Inflammatory macrophage (primary cell): ENCODE results near the gene PDZD2.
"Not testable (repeated sequence)": the region's sequence is repeated elsewhere in the genome, so short reads cannot be mapped to it uniquely, and the experiment has no call there.

Experiments used
- DNase-seq, 2 donors: peaks; one replicate each; pipeline ENCODE4 v3.0.0-alpha.2; 2020 to 2022

PDZD2 gene

DNA sequence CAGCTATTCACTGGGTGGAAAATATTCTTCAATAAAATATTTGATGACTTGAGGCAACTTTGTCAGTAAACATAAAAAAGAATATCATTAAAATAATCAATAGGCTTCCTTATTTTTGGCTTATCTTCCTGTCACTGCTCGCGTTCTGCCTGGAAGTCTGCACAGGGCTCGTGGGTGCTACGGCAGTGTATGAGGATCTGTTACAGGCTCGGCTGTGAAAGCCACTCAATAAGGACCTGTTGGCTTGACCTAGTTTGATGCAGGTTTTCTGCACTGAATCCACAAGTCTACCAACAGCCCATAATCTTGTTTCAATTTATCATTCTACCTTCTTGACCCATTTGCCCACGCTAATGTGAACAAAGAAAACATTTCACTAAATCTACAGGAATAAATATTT, 97.2 kb downstream of the PDZD2 start:
- no peak for DNase-seq

DNA sequence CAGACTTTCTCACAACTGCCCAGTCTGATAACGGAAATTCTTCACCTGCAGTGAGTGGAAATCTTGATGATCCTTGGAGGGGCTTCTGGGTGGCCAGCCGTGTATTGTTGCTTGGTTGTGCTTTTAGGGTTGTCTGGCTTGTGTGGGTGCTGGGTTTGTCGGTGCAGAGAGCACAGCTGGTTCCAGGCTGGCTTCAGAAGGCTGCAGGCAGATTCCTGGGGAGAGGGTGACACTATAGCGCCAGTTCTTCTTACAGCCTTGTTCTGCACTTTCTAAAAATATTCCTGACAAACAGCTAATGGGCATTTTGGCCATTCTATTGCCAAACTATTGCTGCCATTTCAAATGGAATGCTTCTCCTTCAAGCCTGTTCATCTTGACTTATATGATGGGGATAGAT, 99.3 kb downstream of the PDZD2 start:
- DNase-seq, result no peak

DNA sequence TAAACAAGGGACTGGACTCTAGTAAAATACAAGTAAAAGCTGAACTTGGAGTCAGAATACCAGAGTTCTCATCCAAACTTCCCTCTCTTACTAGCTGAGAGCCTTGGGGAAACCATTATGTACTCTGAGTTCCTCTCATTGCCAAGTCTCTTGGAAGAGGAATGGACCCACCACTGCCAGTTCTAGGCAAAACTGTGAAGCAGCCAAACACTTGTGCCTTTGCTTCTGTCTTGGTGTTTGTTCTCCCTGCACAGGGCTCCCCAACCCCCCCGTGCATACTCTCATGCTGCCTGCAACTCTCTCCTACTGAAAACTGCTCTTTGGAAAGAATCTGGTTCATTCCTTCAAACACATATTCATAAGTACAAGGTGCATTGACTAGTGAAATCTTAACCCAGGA, 102.6 kb downstream of the PDZD2 start:
- DNase-seq, result no peak

DNA sequence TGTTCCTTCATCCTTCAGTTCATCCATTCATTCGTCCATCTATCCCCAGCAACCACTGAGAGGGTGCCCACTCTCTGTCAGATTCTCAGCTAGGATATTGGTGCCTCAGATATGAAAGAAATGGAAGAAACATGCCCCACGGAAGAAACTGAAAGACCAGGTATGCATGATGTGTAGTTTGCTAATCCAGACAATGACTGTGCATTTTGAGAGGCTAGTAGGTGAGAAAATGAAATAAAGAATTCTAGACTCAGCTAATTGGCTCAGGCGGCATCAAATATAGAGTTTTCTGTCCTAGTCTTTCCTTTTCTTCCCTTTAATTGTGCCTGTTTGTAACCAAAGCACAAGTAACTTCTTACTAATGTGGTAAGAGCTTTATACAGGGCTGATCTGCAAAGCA, 104.7 kb downstream of the PDZD2 start:
- DNase-seq, result no peak

DNA sequence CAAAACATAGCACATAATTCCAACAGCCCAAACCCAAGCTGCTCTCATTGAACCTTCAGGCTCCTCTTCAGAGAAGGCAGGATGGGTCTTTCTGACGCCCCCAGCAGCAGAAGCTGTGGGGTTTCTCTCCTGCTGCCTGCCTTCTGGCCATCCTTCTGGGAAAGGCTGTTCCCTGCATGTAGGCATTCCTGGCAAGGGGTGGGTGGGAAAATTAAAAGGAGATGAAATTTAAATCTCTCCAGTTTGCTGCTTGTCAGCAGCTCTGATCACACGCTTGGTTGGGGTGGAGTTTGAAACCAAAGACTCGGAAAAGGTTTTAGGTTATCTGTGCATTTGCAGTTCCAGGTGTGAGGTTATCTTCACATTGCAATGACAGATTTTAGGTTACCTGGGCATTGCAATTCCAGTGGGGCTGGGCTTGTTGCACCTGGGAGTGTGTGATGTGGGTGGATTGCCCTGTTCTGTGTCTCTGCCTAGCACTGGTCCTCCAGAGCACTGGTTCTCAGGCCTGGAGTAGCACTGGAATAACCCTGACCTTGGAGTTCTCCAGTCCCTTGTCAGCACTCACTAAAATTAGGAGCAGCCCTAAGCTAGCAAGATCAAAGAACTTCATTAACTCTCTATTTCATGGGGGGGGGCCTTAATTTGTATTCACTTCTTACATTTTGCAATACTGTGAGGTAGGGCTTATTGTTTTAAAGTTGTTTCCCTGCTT, 109.7 kb downstream of the PDZD2 start:
- DNase-seq, result no peak

DNA sequence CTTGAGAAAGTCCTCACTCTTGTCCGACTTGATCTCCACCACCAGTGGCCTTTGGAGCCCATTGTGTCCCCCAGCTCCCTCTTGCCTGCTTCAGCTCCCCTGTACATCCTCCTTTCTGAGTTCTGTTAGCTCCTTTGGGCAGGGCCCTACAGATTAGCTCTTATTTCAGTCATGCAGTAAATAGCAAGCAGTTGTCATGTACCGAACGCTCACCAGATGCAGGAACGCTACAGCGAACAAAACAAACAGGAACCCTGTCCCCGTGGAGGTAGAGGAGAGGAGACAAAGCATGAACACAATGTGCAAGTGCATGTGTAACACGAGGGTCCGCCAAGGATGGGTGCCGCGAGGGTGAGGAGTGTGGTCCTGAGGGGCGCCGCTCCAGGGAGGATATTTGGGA, 111.3 kb downstream of the PDZD2 start:
- no peak for DNase-seq

DNA sequence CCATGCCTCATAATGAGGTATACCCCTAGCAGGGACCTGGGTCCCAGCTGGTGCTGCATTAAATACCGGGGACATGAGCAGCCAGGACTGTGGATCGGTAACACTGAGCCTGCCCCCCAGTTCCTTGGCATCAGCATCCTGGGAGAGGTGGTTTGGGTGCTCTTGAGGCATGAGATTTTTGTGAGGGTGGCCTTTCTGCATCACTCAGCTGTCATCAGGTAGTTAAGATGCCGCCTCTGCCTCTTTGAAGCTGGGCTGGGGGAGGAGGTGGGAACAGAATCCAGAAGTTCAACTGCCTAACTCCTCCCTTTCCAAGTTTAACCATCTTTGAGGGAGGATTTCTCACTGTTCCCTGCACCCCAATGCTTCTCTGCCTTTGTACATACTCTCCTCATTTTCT, 112.7 kb downstream of the PDZD2 start:
- DNase-seq, result no peak

DNA sequence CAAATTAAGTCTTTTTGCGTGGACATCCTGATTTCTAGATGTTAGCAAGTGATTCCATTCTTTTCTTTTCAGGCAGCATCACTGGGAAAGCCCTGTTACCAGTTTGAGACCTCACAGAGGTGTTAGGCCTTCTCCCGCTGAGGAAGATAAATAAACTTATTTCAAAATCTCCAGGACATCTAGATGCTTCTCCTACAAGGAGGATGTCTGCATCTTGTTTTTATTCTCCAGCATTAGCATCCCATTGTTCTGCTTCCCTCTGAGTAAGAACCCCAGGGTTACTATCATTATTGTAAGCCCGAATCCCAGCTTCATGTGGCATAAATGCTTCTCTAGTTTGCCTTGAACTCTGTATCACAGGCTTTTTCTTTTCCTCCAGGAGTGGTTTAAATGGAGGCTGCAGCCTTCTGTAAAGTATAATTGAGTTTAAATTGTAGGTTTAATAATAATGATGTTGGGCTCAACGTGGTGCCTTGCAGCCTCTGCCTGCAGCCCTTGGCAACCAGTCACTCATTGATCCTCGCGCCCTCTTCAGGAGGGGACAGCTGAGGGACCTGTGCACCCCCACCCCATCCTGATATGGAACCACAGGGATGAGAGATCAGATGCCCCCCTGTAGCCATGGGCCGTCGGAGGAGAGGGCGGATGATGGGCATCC, 114.9 kb downstream of the PDZD2 start:
- no peak for DNase-seq

DNA sequence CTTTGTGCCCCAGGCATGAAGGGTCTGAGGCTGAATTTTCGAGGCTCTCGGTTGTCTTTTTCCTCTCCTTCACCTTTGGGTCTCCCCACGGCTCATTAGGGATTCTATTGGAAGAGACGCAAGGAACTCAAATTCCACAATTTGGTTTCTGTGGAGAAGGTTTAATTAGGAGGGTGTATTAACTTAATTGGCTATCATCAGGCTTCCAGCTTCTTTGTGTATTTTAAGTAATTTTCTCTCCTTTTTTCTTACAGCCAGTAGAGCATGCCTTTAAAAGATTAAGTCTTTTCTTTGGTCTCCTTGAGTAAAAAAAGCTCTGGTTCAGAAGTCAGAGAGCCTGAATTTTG, 115.4 kb downstream of the PDZD2 start:
- DNase-seq, result no peak

DNA sequence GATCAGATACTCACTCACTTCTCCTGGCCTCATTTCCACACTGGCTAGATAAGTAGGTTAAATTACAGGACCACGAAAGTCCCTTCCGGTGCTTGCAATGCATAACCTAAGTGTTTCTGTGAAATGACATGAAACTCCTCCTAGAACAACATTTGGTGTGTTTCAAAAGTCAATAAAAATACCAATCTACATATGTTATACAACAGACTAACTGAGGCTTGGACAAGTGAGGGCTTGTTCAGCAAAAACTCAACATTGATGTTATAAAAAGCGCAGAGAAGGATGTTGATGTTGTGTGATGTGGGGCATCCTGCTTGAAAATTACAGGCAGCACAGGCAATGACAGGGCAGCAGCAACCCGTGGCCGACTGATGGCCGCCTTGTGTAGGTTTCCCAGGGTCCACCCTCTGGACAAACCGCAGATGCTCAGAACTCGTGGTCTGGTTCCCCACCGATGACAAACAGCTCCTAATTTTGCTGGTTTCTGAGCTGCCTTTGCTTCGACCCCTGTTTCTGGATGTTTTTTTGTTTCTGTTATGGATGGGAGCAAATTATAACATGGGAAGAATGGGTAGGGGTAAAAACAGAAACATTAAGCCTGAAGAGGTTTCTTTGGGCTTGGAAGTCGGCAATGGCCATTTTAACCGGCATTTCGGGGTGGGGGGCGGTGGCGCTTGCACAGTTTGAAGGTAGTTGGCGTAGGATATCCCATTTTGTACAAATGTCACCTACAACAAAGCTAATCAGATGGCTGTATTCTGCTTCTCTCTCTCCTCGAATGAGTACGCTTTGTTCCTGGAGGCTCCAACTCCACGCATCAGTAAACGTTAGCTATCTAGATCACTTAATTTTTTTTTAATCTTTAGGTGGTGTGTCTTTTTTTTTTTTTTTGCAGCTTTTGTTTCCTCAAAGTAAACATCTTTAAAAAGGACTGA, 116.1 kb downstream of the PDZD2 start:
- no peak for DNase-seq

DNA sequence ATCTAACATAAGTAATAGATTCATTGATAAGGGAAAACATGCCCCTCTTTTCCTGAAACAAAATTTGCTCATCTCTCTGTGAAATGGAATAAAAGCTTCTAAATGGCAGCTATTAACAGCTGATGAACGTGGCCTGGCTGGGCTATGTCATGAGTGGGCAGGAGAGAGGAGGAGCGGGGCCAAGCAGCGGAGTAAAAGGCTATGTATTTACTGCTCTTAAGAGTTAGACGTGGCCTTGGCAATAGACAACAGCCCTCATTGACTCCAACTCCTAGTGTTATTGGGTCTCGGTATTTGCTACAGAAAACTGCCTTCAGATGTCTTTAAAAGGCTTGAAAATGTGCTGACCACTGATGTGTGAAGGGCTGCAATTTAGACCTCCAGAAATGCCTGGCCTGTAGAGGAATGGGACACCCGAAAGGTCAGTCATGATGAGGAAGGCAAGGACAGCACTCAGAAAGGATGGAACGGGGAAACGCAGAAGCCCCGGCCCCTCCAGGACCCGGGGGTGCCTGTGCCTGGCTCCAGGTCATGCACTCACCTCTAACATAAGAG, 116.8 kb downstream of the PDZD2 start:
- no peak for DNase-seq

DNA sequence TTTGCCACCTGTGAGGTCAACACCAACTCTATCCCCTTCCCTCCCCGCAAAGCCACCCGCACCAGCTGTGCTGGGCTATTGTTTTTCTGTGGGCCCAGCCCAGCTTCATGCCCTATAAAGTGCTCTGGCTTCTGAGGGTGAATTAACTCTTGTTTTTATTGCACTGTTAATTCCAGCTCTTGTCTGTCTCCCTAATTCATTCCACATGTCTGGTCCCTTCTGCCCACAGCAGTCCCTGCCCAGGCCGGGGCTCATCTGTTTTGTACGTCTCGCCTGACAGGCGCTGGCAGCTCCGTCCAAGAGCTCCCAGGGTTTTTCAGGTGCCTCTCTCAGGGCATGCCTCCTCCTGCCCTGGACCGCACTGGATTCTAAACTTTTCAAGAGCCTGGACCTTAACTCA, 118.9 kb downstream of the PDZD2 start:
- no peak for DNase-seq

DNA sequence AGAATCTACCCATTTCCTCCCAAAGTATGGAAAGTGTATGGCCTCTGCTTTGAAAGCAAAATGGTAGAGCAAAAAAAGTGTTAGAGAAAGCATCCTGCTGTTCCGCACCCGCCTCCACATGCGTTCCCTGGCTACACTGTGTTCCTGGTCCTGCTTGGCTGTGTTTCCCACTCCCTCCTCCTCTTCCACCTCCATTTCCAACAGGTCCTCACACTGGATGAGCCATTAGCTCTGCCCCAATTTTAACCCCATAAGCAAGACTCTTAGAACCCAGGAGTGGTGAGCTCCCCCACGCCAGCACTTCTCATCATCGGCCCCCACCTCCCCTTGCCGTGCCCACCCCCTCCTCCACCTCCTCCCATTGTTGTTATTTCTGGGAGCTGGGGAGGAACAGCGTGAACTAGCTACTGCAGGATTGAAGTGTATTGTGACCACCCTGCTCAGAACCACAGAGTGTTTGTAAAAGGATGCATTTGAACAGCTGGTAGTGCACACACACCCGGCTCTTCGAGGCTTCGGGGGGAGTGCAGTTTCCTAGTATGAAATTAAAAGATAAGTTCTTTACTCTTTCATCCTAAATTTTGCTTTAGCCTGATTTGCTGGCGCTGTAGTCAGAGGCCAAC, 120.0 kb downstream of the PDZD2 start:
- no peak for DNase-seq

DNA sequence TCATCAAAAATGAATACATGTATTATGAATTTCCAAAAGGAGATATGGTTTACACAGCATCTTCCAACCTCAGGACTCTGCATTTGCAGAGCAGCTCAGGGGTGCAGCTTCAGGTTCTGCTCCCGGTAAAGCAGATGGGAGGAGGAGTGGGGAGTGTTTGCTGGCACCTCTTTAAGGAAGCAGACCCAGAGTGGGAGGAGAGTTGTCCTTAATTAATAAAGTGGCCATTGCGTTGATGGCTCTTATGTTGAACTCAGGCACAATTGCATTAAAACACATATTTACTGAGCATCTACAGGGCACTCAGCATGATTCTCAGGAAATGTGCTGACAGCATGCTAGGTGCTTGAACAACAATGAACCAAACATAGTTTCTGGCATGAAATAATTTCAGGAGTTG, 121.0 kb downstream of the PDZD2 start:
- no peak for DNase-seq

DNA sequence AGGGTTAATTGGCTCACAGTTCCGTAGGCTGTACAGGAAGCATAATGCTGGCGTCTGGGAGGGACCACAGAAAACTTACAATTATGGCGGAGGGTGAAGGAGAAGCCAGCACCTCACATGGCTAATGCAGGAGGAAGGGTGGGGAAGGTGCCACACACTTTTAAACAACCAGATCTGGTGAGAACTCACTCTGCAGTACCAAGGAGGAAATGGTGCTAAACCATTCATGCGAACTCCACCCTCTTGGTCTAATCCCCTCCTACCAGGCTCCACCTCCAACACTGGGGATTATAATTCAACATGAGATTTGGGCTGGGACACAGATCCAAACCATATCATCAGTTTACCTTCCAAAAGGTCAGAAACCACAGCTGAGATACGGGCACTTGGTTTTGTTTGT, 122.9 kb downstream of the PDZD2 start:
- DNase-seq, result no peak

DNA sequence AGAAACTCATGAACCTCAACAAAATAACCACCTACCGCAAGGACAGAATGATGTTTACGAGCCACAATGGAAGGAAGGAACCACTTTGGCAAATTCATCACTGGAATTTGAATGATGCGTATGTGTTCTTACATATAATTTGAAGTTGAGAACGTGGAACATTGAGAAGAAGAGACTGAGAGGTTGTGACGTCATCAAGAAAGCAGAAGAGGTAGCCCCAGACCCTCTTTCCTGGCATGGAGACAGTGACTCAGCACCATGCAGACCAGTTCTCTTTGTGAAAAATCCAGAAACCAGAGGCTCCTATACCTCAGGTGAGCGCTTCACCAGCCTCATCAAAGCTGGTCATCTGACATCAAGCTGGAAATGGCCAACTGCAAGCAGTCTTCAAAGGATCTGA, 124.5 kb downstream of the PDZD2 start:
- no peak for DNase-seq

DNA sequence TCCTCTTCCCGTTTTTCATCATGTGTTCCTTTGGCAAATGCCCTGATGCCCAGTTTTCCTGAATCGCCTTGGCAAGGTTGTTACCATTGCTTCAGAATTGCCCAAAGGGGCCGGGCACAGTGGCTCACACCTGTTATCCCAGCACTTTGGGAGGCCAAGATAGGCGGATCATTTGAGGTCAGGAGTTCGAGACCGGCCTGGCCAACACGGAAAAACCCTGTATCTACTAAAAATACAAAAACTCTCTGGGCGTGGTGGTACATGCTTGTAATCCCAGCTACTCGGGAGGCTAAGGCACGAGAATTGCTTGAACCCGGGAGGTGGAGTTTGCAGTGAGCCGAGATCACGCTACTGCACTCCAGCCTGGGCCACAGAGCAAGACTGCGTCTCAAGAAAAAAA, 125.8 kb downstream of the PDZD2 start:
- DNase-seq, result not testable (repeated sequence)

DNA sequence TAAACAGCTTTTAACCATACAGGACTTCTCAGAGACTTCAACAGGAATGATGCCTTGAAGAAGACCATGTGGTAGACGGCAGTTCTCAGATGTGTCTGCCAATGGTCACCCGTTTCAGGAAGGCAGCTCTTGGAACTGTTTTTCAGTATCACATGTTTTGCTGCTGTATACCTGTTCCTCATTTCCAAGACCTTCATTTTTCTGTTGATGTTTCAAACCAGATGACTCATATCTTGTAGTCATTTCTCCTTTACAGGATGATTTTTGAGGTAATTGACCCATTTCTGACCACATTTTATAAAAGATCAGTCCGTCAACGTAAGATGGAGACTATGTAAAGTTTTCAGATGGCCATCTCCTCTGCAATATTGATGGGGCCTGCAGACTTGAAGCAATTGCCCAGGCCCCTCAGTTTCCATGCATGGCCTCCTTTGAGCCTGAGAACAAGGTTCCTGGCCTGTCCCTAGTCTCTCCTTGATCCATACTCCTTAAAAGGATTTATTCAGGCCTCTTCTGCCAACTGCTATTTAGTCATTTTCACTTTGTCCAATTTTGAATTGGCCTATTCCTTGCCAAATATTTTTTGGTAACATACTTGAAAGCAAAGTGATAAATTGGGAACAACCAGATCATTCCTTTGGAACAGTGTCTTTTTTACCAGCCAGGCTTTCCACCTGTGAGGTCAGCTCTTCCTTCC, 128.6 kb downstream of the PDZD2 start:
- peak in 1 of 2 donors; percentile 7 for DNase-seq

DNA sequence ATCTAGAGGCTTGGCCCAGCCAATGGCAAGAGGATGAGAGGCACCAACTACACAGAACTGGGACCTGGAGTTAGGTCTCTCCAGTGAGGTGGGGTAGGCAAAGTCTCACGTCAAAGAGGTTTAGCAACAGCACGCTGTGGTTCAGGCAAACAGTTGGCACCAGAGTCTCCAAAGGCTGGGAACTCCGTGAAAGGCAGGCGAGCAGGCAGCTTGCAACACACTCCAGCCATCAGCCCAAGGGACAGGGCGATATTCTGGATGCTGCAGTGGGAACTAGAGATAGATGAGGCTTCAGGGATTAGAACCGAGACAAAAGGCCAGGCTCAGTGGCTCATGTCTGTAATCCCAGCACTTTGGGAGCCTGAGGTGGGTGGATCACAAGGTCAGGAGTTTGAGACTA, 129.1 kb downstream of the PDZD2 start:
- no peak for DNase-seq

DNA sequence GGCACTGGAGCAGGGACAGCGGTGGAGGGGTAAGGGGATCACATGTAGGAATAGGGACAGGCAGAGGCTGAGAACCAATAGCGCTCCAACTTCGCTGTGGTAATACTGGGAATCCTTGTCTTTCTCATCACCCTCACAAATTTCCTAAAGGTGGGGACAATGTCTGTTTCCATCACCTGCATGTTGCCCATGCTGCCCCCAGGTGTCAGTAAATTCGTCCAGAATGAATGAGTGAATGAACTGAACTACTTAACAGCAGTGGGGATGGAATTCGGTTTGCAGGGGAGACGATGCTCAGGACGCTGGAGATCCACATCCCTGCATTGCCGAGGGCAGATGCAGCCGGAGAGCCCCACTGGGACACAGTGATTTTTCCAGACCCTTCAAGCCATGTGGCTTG, 129.9 kb downstream of the PDZD2 start:
- DNase-seq, result no peak

DNA sequence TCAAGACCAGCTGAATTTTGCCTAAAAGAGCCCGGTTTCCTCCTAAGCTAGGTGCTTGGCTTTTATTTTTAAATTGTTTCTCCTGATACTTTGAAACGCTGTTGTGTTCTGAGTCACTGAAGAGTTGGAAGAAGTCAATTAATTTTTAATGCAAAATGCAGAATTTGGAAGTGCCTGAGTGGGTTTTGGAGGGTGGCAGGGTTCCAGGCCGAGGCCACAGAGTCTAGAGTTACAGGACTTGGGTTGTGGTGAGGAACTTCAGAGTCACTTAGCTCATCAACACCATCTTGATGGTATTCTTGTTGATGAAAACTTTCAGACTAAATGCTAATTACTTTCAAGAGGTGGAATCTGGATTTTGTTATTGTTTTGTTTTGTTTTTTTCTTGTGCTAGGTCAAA, 130.6 kb downstream of the PDZD2 start:
- no peak for DNase-seq

DNA sequence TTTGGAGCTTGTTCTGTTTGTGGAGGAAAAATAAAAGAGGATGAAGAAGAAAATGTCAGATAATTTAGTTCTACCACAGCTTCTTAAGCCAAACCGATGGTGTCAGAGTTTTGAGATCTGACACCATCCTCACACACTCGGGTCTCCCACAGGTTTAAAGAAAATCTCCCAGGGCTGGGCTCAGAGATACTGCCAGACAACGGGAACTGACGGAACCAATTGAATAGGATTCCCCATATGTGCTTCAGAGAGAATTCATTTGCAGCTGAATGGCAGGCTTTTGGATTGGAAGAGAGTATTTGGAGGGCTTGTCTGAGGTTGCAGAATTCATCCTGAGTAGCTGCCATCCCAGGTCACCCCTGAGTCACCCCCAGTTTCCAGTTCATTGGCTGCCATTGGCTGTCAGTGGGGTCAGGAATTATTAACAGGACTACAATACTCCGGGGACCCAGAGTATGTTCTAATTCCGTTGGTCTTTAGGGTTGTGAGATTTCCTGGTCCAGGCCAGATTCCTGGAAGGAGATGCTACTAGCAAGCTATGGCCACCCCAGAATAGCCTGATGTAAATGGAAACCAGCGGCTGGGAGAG, 131.3 kb downstream of the PDZD2 start:
- no peak for DNase-seq
